Fibroblast of lung (primary cell): Measurements from ENCODE around the gene ALPG. TPM values are rescaled to one million over a fixed set of nuclear protein-coding genes. Genes with fewer than 3 reads are reported as not detected.

Experiments
- DNase-seq, 2 donors: peaks; one replicate each; pipeline versions ENCODE4 v3.0.0 to v3.0.0-alpha.2; 2010; ENCODE audit warnings: low read depth in 2 of 2
- H2AFZ ChIP-seq: 2 replicates; pipeline ENCODE4 v1.5.1; 2012; ENCODE audit warnings: low read length, control low read depth, inconsistent platforms
- H3K27ac ChIP-seq: 2 replicates; pipeline ENCODE4 v1.5.1; 2011; ENCODE audit warnings: low read length, control low read depth; ENCODE audit not compliant: insufficient read depth
- H3K27me3 ChIP-seq: 2 replicates; pipeline ENCODE4 v1.5.1; 2011; ENCODE audit warnings: mild to moderate bottlenecking, low read length; ENCODE audit not compliant: control insufficient read depth, insufficient read depth
- H3K36me3 ChIP-seq: 2 replicates; pipeline ENCODE4 v1.5.1; 2011; ENCODE audit warnings: low read length; ENCODE audit not compliant: control insufficient read depth, insufficient read depth
- H3K4me1 ChIP-seq: 2 replicates; pipeline ENCODE4 v1.5.1; 2011; ENCODE audit warnings: low read length; ENCODE audit not compliant: control insufficient read depth, insufficient read depth; ENCODE audit errors: extremely low read depth
- H3K4me2 ChIP-seq: 2 replicates; pipeline ENCODE4 v1.5.1; 2011; ENCODE audit warnings: low read length, control low read depth; ENCODE audit not compliant: insufficient read depth; ENCODE audit errors: extremely low read depth
- H3K4me3 ChIP-seq, 4 experiments: fragments of 200-600 bp in 1 of 4; sonication (generic) in 1 of 4; replicated peaks in 1 of 4; 2 replicates each; pipeline ENCODE4 v1.5.1; 2011 to 2016; ENCODE audit warnings: low read length in 4 of 4, low read depth in 3 of 4, mild to moderate bottlenecking in 3 of 4, control low read depth in 2 of 4, inconsistent platforms in 1 of 4, mixed read lengths in 1 of 4; ENCODE audit not compliant: insufficient read depth in 1 of 4; ENCODE audit errors: control extremely low read depth in 1 of 4
- H3K79me2 ChIP-seq: 2 replicates; pipeline ENCODE4 v1.5.1; 2012; ENCODE audit warnings: mild to moderate bottlenecking, low read length, inconsistent platforms; ENCODE audit not compliant: control insufficient read depth, insufficient read depth
- H3K9ac ChIP-seq: 2 replicates; pipeline ENCODE4 v1.5.1; 2011; ENCODE audit warnings: mild to moderate bottlenecking, low read length, control low read depth; ENCODE audit not compliant: insufficient read depth
- H3K9me3 ChIP-seq: 2 replicates; pipeline ENCODE4 v1.5.1; 2012; ENCODE audit warnings: low read depth, low read length; ENCODE audit not compliant: control insufficient read depth, insufficient read depth
- H4K20me1 ChIP-seq: 2 replicates; pipeline ENCODE4 v1.5.1; 2011; ENCODE audit warnings: low read length; ENCODE audit not compliant: control insufficient read depth, insufficient read depth; ENCODE audit errors: extremely low read depth
- EZH2 ChIP-seq: IDR thresholded peaks from 2 replicates; pipeline ENCODE4 v1.5.1; 2012; ENCODE audit warnings: low read length, control low read depth, mild to moderate bottlenecking; ENCODE audit errors: missing control alignments
- polyA plus RNA-seq, 2 donors: library from polyadenylated mRNA; depleted of rRNA in 1 of 2; stranded (reverse) in 1 of 2; unstranded in 1 of 2; fragments of >200 nt; gene quantifications; 2 replicates each; pipeline ENCODE4 v1.2.1, GENCODE V29; 2011 to 2012; ENCODE audit warnings: missing spikeins in 1 of 2
- total RNA-seq: library from RNA; depleted of rRNA; stranded (reverse); fragments of >200 nt; gene quantifications from 2 replicates; pipeline ENCODE4 v1.2.1, GENCODE V29; 2014
- TF ChIP-seq, protein P1 (sequence below), 2 donors: IDR thresholded peaks in 1 of 2; conservative IDR thresholded peaks in 1 of 2; 1 replicate in 1 of 2; 2 replicates in 1 of 2; pipeline ENCODE4 v1.5.1; 2011 to 2012; ENCODE audit warnings: low read length in 2 of 2, control low read depth in 1 of 2, inconsistent platforms in 1 of 2, low read depth in 1 of 2, mild to moderate bottlenecking in 1 of 2

Gene ALPG
- total and polyA plus RNA-seq, 2 donors (not counting 1 experiment from before 2014, with no cell fraction given): not detected

DNA sequence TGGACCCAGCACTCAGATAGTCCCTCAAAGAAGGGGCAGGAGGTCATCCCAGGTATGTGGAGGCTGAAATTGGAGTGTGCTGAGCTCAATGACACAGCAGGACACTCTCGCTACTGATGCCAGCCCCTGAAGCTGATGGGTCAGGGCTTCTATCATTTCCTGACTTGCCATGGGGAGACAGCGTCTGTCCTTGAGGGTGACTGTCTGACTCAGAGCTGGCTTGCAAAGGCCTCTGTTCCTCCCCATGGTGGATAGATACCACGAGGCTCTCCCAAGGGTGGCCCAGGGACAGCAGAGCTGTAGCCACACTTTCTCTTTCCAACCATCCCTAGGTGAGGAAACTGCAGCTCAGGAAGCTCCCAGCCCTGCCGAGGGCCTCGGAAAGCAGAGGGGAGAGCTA lies 10.8 kb downstream of the ALPG start:
- no peaks in the 10 kb centered on the region for H4K20me1 ChIP-seq
- H3K4me2 ChIP-seq: no peak overlapping the region
- H3K36me3 ChIP-seq: no peaks in the 10 kb centered on the region
- H3K27me3 ChIP-seq: peaks cover 47% of the 10 kb centered on the region
- no peaks in the 10 kb centered on the region for H3K4me1 ChIP-seq
- H3K9ac ChIP-seq: no peak overlapping the region
- no peak overlapping the region for H3K4me3 ChIP-seq
- no peaks in the 10 kb centered on the region for H3K9me3 ChIP-seq
- TF ChIP-seq EZH2: no peak
- TF ChIP-seq, protein P1, sequence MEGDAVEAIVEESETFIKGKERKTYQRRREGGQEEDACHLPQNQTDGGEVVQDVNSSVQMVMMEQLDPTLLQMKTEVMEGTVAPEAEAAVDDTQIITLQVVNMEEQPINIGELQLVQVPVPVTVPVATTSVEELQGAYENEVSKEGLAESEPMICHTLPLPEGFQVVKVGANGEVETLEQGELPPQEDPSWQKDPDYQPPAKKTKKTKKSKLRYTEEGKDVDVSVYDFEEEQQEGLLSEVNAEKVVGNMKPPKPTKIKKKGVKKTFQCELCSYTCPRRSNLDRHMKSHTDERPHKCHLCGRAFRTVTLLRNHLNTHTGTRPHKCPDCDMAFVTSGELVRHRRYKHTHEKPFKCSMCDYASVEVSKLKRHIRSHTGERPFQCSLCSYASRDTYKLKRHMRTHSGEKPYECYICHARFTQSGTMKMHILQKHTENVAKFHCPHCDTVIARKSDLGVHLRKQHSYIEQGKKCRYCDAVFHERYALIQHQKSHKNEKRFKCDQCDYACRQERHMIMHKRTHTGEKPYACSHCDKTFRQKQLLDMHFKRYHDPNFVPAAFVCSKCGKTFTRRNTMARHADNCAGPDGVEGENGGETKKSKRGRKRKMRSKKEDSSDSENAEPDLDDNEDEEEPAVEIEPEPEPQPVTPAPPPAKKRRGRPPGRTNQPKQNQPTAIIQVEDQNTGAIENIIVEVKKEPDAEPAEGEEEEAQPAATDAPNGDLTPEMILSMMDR (conservative IDR thresholded peaks at IDR 0.05 in 1 of 2, IDR thresholded peaks at IDR 0.05 in 1 of 2; ENCODE audit: low read depth in 1 of 2, low read length in 2 of 2): no peak
- no peak overlapping the region for H2AFZ ChIP-seq
- H3K27ac ChIP-seq: no peak overlapping the region
- DNase-seq: no peak
- no peaks in the 10 kb centered on the region for H3K79me2 ChIP-seq

DNA sequence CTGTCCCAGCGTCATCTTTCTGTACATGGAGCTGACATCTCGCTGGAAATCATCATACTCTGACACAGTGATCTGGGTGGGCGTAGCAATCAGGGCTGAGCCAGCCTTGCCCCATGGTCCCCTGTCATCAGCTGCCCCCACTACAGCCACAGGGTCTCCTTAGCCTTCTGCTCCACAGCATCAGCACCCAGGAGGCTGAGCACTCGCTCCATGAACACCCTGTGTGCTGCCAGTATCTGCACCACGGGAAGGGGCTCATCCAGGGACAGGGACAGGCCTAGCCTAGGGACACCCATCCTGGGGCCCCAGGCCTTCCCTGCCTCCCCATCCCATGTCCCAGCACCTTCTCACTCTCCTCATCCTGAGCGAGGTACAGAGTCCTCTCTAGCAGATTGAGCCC lies 11.4 kb downstream of the ALPG start:
- Histone ChIP-seq H3K4me2 (no peak overlapping the region), H3K9me3 (no peaks in the 10 kb centered on the region), H3K36me3 (no peaks in the 10 kb centered on the region), H3K79me2 (no peaks in the 10 kb centered on the region), H3K27me3 (peaks cover 48% of the 10 kb centered on the region), H4K20me1 (no peaks in the 10 kb centered on the region), H3K4me3 (no peak overlapping the region), H3K27ac (no peak overlapping the region), H3K9ac (no peak overlapping the region), H3K4me1 (no peaks in the 10 kb centered on the region), H2AFZ (no peak overlapping the region)
- no peak for DNase-seq
- TF ChIP-seq EZH2: no peak
- TF ChIP-seq, protein P1 (conservative IDR thresholded peaks at IDR 0.05 in 1 of 2, IDR thresholded peaks at IDR 0.05 in 1 of 2; ENCODE audit: low read depth in 1 of 2, low read length in 2 of 2): no peak

DNA sequence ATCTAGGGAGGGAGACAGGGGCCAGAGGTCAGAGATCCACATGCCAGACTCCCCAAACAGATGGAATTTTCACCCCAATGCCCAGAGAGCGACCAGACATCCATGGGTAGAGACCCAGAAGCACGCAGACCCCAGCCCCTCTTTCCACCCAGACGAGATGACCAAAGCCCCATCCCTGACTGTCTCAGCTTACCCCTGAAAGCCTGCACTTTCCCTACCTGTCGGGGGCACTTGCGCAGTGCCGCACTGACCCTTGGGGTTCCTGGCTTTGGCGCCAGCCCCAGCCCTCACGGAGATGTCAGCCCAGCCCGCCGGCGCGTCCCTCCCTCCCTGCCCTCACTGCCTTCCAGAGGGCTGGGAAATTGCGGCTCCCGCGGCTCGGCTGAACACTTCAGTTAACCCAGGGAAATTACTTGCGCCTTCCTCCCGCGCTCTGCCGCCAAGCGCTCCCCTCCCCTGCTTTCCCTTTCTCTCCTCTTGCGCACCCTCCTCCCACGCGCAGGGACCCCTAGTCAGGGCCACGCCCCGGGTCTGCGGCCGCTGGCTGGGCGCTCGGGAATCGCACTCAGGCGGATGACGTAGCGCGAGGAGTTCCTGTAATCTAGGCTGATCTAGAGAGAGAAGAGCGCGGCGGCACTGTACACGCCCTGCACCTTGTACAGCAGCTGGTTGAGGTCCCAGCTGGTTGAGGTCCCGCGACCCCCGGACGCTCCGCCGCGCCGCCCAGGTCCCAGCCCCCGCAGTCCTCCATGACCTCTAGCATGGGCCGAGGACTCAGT lies 12.0 kb downstream of the ALPG start:
- Histone ChIP-seq H3K79me2 (no peaks in the 10 kb centered on the region), H3K36me3 (no peaks in the 10 kb centered on the region), H3K27ac (no peak overlapping the region), H3K4me3 (no peak overlapping the region), H4K20me1 (no peaks in the 10 kb centered on the region), H3K4me2 (peak overlapping the region; percentile 35), H3K4me1 (no peaks in the 10 kb centered on the region), H2AFZ (no peak overlapping the region), H3K9me3 (no peaks in the 10 kb centered on the region), H3K9ac (no peak overlapping the region), H3K27me3 (peaks cover 48% of the 10 kb centered on the region)
- peak; percentile 42 for TF ChIP-seq EZH2
- TF ChIP-seq, protein P1 (conservative IDR thresholded peaks at IDR 0.05 in 1 of 2, IDR thresholded peaks at IDR 0.05 in 1 of 2; ENCODE audit: low read depth in 1 of 2, low read length in 2 of 2): no peak
- peak; percentile 5 to 51 for DNase-seq
